Endothelial cell (in vitro differentiated cells): Measurements from ENCODE around the gene METTL24. TPM values are rescaled to one million over a fixed set of nuclear protein-coding genes. Genes with fewer than 3 reads are reported as not detected.

Source experiments
- DNase-seq: peaks from one replicate; pipeline ENCODE4 v3.0.0; 2021; ENCODE audit warnings: low spot score
- H3K27ac Mint-ChIP-seq: one replicate; pipeline ENCODE4 v1.8.0; 2021; ENCODE audit warnings: mixed read lengths, inconsistent platforms; ENCODE audit not compliant: unreplicated experiment
- H3K27me3 Mint-ChIP-seq: one replicate; pipeline ENCODE4 v1.8.0; 2021; ENCODE audit warnings: mild to moderate bottlenecking, moderate library complexity, mixed read lengths, inconsistent platforms; ENCODE audit not compliant: unreplicated experiment
- H3K36me3 Mint-ChIP-seq: one replicate; pipeline ENCODE4 v1.8.0; 2021; ENCODE audit warnings: mild to moderate bottlenecking, low read depth, mixed read lengths, inconsistent platforms; ENCODE audit not compliant: unreplicated experiment
- H3K4me1 Mint-ChIP-seq: one replicate; pipeline ENCODE4 v1.8.0; 2021; ENCODE audit warnings: mild to moderate bottlenecking, mixed read lengths, inconsistent platforms; ENCODE audit not compliant: unreplicated experiment
- H3K4me3 Mint-ChIP-seq: one replicate; pipeline ENCODE4 v1.8.0; 2021; ENCODE audit warnings: mild to moderate bottlenecking, mixed read lengths, inconsistent platforms; ENCODE audit not compliant: unreplicated experiment
- H3K9me3 Mint-ChIP-seq: one replicate; pipeline ENCODE4 v1.8.0; 2021; ENCODE audit warnings: mixed read lengths, inconsistent platforms; ENCODE audit not compliant: unreplicated experiment
- CTCF ChIP-seq: fragments of 200-600 bp; sonication (generic); IDR thresholded peaks from one replicate; pipeline ENCODE4 v1.5.0; 2021; ENCODE audit warnings: antibody characterized with exemption; ENCODE audit not compliant: unreplicated experiment
- total RNA-seq: library from RNA; stranded (reverse); fragmentation: NEBNext Ultra II Directional; extraction: Animal tissue kit (Norgen Biotek cat#: 25700); gene quantifications from one replicate; pipeline ENCODE4 v1.2.1, GENCODE V29; 2021; ENCODE audit not compliant: unreplicated experiment

The METTL24 gene
- total RNA-seq, 1 donor from 2014 or later = 6.5 TPM

- no peak for DNase-seq
- Mint-ChIP-seq H3K4me1 (no peaks in the 10 kb centered on the region), H3K36me3 (peaks cover 8% of the 10 kb centered on the region), H3K27me3 (no peaks in the 10 kb centered on the region), H3K27ac (no peak overlapping the region), H3K9me3 (no peaks in the 10 kb centered on the region), H3K4me3 (no peak overlapping the region)
- no peak for TF ChIP-seq CTCF
Measured at GRCh38 chr6:110196874-110197273, 161.3 kb downstream of the METTL24 start.

GRCh38 chr6:110195639-110196038 is 162.5 kb downstream of the METTL24 start:
- no peaks in the 10 kb centered on the region for H3K9me3 Mint-ChIP-seq
- H3K36me3 Mint-ChIP-seq = peaks cover 8% of the 10 kb centered on the region
- TF ChIP-seq CTCF = no peak
- no peaks in the 10 kb centered on the region for H3K27me3 Mint-ChIP-seq
- no peak overlapping the region for H3K27ac Mint-ChIP-seq
- no peaks in the 10 kb centered on the region for H3K4me1 Mint-ChIP-seq
- no peak overlapping the region for H3K4me3 Mint-ChIP-seq
- no peak for DNase-seq

Other genes with a start within 250 kb of the METTL24 start
- gene WASF1, start 178.7 kb downstream of the METTL24 start, total RNA-seq = 110 TPM
- gene CDC40, start 177.9 kb downstream of the METTL24 start, total RNA-seq = 23.2 TPM
- not detected for gene DDO, start 57.2 kb upstream of the METTL24 start, total RNA-seq
- 0.54 TPM for gene SLC22A16, start 118.3 kb upstream of the METTL24 start, total RNA-seq